ENCODE results near the gene PPP1R37. TPM values are rescaled to one million over a fixed set of nuclear protein-coding genes. Genes with fewer than 3 reads are reported as not detected.

The PPP1R37 gene
- total RNA-seq, 4 donors from 2014 or later: 6.7 to 43.8 (median 24.4) TPM

DNA sequence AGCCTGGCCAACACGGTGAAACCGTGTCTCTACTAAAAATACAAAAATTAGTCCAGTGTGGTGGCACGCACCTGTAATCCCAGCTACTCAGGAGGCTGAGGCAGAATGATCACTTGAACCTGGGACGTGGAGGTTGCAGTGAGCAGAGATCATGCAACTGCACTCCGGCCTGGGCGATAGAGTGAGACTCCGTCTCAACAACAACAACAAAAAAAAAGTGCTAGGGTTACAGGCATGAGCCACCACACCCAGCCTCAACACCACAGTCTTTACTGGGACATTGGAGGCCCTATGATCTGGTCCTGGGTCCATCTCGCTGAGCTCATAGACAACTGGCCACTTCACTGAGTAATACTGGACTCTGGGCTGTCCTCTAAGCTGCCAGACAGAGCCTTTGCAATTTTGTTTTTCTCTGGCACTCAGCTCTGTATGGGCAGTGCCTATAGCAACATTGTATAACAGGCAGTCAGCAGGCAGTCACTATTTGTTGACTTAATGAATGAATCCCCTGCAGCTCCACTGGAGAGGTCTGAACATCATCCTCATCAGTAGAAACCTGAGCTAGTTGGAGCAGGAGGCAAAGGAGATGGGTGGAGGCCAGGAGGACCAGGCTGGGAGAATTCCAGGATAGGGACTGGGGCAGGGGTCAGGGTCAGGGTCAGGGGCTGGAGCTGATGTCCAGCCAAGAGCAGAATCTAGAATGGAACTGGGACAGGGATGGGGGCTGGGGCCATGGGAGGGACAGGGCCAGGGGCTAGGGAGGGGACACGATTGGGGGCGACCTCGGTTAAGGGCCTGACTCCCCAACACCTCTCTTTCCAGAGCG, 93.7 kb downstream of the PPP1R37 start:
- intact Hi-C loops (cut with DNase I; ENCODE audit: low total_unique reads): no loop called here
- Histone ChIP-seq H3K27me3 (no peaks in the 10 kb centered on the region), H3K27ac (no peak overlapping the region), H3K9me3 (no peaks in the 10 kb centered on the region), H3K4me3 (no peak overlapping the region), H3K36me3 (no peaks in the 10 kb centered on the region), H3K4me1 (no peaks in the 10 kb centered on the region)
- TF ChIP-seq, protein P1, sequence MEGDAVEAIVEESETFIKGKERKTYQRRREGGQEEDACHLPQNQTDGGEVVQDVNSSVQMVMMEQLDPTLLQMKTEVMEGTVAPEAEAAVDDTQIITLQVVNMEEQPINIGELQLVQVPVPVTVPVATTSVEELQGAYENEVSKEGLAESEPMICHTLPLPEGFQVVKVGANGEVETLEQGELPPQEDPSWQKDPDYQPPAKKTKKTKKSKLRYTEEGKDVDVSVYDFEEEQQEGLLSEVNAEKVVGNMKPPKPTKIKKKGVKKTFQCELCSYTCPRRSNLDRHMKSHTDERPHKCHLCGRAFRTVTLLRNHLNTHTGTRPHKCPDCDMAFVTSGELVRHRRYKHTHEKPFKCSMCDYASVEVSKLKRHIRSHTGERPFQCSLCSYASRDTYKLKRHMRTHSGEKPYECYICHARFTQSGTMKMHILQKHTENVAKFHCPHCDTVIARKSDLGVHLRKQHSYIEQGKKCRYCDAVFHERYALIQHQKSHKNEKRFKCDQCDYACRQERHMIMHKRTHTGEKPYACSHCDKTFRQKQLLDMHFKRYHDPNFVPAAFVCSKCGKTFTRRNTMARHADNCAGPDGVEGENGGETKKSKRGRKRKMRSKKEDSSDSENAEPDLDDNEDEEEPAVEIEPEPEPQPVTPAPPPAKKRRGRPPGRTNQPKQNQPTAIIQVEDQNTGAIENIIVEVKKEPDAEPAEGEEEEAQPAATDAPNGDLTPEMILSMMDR (IDR thresholded peaks at IDR 0.05): no peak
- no peak for TF ChIP-seq POLR2A (IDR thresholded peaks at IDR 0.05)
- DNase-seq: no peak

DNA sequence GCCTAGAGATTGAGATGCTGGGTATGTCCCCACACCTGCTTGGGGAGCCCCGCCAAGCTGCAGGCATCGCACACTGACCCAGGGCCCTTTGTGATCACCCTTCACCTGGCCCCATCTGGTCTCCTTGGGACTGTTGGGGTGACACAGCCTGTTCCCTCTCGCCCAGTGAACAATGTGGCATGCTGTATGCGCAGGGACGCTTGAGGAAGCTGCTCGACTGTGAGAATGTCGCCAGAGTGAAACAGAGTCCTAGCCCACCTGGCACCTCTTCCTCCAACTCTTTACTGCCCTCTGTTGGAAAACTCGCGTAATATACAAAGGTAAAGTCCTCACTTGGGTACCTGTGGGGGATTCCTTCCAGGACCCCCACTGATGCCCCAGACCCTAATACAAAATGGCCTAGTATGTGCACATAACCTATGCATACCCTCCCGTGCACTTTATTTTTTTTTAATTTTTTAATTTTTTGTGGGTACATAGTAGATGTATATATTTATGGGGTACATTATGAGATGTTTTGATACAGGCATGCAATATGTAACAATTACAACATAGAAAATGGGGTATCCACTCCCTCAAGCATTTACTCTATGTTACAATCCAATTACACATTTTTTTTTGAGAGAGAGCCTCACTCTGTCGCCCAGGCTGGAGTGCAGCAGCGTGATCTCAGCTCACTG, 94.6 kb downstream of the PPP1R37 start:
- no peak for DNase-seq
- intact Hi-C loops (cut with DNase I; ENCODE audit: low total_unique reads): no loop called here
- TF ChIP-seq, protein P1 (IDR thresholded peaks at IDR 0.05): peak in 3 of 4 experiments; percentile 11 to 29 (median 23)
- no peak for TF ChIP-seq POLR2A (IDR thresholded peaks at IDR 0.05)
- H3K9me3 ChIP-seq: no peaks in the 10 kb centered on the region
- no peak overlapping the region for H3K27ac ChIP-seq
- H3K27me3 ChIP-seq: no peaks in the 10 kb centered on the region
- H3K4me3 ChIP-seq: no peak overlapping the region
- H3K36me3 ChIP-seq: no peaks in the 10 kb centered on the region
- H3K4me1 ChIP-seq: no peaks in the 10 kb centered on the region

DNA sequence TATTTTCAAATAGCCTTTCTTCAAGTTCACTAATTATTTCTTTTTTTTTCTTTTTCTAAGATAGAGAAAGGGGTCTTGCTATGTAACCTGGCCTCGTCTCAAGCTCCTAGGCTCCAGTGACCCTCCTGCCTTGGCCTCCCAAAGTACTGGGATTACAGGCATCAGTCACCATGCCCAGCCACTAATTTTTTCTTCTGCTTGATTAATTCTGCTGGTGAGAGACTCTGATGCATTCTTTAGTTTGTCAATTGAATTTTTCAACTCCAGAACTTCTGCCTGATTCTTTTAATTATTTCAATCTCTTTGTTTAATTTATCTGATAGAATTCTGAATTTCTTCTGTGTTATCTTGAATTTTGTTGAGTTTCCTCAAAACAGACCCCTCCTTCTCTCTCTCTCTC, 97.0 kb downstream of the PPP1R37 start:
- H3K36me3 ChIP-seq: no peaks in the 10 kb centered on the region
- no peaks in the 10 kb centered on the region for H3K4me1 ChIP-seq
- no peaks in the 10 kb centered on the region for H3K9me3 ChIP-seq
- no peak overlapping the region for H3K4me3 ChIP-seq
- no peak for DNase-seq
- intact Hi-C loops (cut with DNase I; ENCODE audit: low total_unique reads): no loop called here
- H3K27me3 ChIP-seq: no peaks in the 10 kb centered on the region
- TF ChIP-seq POLR2A (IDR thresholded peaks at IDR 0.05): no peak
- TF ChIP-seq, protein P1 (IDR thresholded peaks at IDR 0.05): no peak
- no peak overlapping the region for H3K27ac ChIP-seq

DNA sequence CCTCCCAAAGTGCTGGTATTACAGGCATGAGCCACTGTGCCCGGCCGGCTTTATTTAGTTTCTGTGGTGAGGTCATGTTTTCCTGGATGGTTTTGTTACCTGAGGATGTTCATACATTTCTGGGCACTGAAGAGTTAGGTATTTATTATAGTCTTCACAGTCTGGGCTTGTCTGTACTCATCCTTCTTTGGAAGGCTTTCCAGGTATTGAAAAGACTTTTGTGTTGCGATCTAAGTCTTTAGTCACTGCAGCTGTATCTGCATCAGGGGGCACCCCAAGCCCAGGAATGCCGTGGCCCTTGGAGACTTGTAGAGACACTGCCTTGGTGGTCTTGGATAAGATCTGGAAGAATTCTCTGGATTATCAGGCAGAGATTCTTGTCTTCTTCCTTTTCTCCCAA, 98.4 kb downstream of the PPP1R37 start:
- H3K4me1 ChIP-seq: no peaks in the 10 kb centered on the region
- intact Hi-C loops (cut with DNase I; ENCODE audit: low total_unique reads): no loop called here
- H3K27me3 ChIP-seq: no peaks in the 10 kb centered on the region
- TF ChIP-seq, protein P1 (IDR thresholded peaks at IDR 0.05): no peak
- TF ChIP-seq POLR2A (IDR thresholded peaks at IDR 0.05): no peak
- no peaks in the 10 kb centered on the region for H3K9me3 ChIP-seq
- H3K27ac ChIP-seq: no peak overlapping the region
- no peak overlapping the region for H3K4me3 ChIP-seq
- no peaks in the 10 kb centered on the region for H3K36me3 ChIP-seq
- DNase-seq: no peak

DNA sequence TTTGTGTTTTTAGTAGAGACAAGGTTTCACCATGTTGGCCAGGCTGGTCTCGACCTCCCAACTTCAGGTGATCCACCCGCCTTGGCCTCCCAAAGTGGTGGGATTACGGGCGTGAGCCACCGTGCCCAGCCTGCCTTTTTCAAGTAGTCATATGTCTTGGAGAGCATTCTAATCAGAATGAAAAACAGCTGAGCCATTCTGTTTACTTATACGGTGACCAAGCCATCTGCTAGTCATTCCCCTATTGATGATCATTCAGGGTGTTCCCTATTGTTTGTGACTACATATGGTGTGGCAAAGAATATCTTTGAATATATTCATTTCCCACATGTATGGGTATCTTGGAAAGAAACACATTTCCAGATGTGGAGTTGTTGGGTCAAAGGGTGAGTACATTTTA, 102.8 kb downstream of the PPP1R37 start:
- H3K4me3 ChIP-seq: no peak overlapping the region
- H3K27me3 ChIP-seq: no peaks in the 10 kb centered on the region
- no peaks in the 10 kb centered on the region for H3K9me3 ChIP-seq
- intact Hi-C loops (cut with DNase I; ENCODE audit: low total_unique reads): no loop called here
- no peak for DNase-seq
- no peak for TF ChIP-seq POLR2A (IDR thresholded peaks at IDR 0.05)
- TF ChIP-seq, protein P1 (IDR thresholded peaks at IDR 0.05): no peak
- H3K27ac ChIP-seq: no peak overlapping the region
- no peaks in the 10 kb centered on the region for H3K36me3 ChIP-seq
- H3K4me1 ChIP-seq: no peaks in the 10 kb centered on the region

Data from uterus (tissue), 4 donors.